ENCODE results near the gene STRN3. TPM values are rescaled to one million over a fixed set of nuclear protein-coding genes. Genes with fewer than 3 reads are reported as not detected.

Gene STRN3
- total RNA-seq, 1 experiment from 2014 or later, result 52.1 TPM

GRCh38 chr14:30872602-30873001 lies 153.6 kb downstream of the STRN3 start:
- no peak overlapping the region for H3K18ac ChIP-seq (ENCODE audit: insufficient read length, low read depth, low read length)
- peaks cover 17% of the 10 kb centered on the region for H3K23me2 ChIP-seq (ENCODE audit: insufficient read length, low read depth, low read length, poor library complexity, severe bottlenecking)
- no peak overlapping the region for H3K27ac ChIP-seq (ENCODE audit: insufficient read length, low read depth, low read length)
- H2BK20ac ChIP-seq (ENCODE audit: low read depth, low read length, poor library complexity, severe bottlenecking), result no peak overlapping the region
- H2BK5ac ChIP-seq (ENCODE audit: insufficient read length, low read length), result no peak overlapping the region
- H3T11ph ChIP-seq (ENCODE audit: low read length), result no peak overlapping the region
- no peaks in the 10 kb centered on the region for H3K9me3 ChIP-seq (ENCODE audit: control insufficient read depth, low read depth, low read length)
- Mint-ChIP-seq H3K27ac (no peak overlapping the region), H3K36me3 (ENCODE audit: insufficient read depth in 1 of 3, low read depth in 3 of 3) (peaks cover 0 to 2% (median 0%) of the 10 kb centered on the region in 3 experiments; a peak in 1 of 7 replicates), H3K27me3 (ENCODE audit: low read depth) (peaks cover 42% of the 10 kb centered on the region), H3K4me1 (peaks cover 32 to 39% of the 10 kb centered on the region in 2 experiments), H3K4me3 (no peak overlapping the region), H3K9me3 (no peaks in the 10 kb centered on the region; a peak in 2 of 5 replicates)
- peaks cover 21% of the 10 kb centered on the region; the same call in 1 of the 2 replicates for H3K27me3 ChIP-seq (ENCODE audit: insufficient read depth, low read length)
- peaks cover 2% of the 10 kb centered on the region; the same call in 1 of the 2 replicates for H3K4me1 ChIP-seq (ENCODE audit: insufficient read depth, low read length)
- no peak overlapping the region for H2AK5ac ChIP-seq (ENCODE audit: insufficient read length, low read length)
- H4K91ac ChIP-seq (ENCODE audit: insufficient read length, low read depth, low read length), result no peak overlapping the region
- no peak overlapping the region for H3K4me2 ChIP-seq (ENCODE audit: insufficient read depth, insufficient read length, low read length)
- H3K4ac ChIP-seq (ENCODE audit: low read depth, low read length), result no peak overlapping the region
- H3K79me1 ChIP-seq (ENCODE audit: insufficient read depth, low read depth, low read length, poor library complexity, severe bottlenecking), result no peaks in the 10 kb centered on the region
- H3K9ac ChIP-seq (ENCODE audit: extremely low read depth, insufficient read length, low read length), result no peak overlapping the region
- no peak overlapping the region for H4K8ac ChIP-seq (replicated peaks; ENCODE audit: insufficient read length, low read depth, low read length)
- H2BK120ac ChIP-seq (ENCODE audit: low read depth, low read length, poor library complexity, severe bottlenecking), result no peak overlapping the region
- no peak overlapping the region for H4K5ac ChIP-seq (ENCODE audit: insufficient read length, low read depth, low read length)
- no peak overlapping the region for H2AFZ ChIP-seq (ENCODE audit: low read length)
- no peaks in the 10 kb centered on the region for H4K20me1 ChIP-seq (ENCODE audit: control insufficient read depth, insufficient read depth, insufficient read length)
- H3K14ac ChIP-seq (ENCODE audit: insufficient read depth, low read length), result no peak overlapping the region
- no peak overlapping the region for H3K56ac ChIP-seq (ENCODE audit: insufficient read length, low read depth, low read length)
- no peak overlapping the region for H2BK15ac ChIP-seq (ENCODE audit: low read depth, low read length)
- no peaks in the 10 kb centered on the region for H3K79me2 ChIP-seq (ENCODE audit: insufficient read depth, low read length)
- H2BK12ac ChIP-seq (ENCODE audit: insufficient read length, low read depth, low read length), result no peak overlapping the region
- WGBS (ENCODE audit: extremely low coverage, insufficient read length, low lambda C conversion rate), result no CpG with 5 or more reads among the region's 1 CpG
- no peak for DNase-seq
- TF ChIP-seq, protein P1, sequence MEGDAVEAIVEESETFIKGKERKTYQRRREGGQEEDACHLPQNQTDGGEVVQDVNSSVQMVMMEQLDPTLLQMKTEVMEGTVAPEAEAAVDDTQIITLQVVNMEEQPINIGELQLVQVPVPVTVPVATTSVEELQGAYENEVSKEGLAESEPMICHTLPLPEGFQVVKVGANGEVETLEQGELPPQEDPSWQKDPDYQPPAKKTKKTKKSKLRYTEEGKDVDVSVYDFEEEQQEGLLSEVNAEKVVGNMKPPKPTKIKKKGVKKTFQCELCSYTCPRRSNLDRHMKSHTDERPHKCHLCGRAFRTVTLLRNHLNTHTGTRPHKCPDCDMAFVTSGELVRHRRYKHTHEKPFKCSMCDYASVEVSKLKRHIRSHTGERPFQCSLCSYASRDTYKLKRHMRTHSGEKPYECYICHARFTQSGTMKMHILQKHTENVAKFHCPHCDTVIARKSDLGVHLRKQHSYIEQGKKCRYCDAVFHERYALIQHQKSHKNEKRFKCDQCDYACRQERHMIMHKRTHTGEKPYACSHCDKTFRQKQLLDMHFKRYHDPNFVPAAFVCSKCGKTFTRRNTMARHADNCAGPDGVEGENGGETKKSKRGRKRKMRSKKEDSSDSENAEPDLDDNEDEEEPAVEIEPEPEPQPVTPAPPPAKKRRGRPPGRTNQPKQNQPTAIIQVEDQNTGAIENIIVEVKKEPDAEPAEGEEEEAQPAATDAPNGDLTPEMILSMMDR (conservative IDR thresholded peaks at IDR 0.05), result no peak
- H3K23ac ChIP-seq (ENCODE audit: insufficient read length, low read depth, low read length), result no peak overlapping the region

Data from H9 (cell line).